HG03457 (cell line): ENCODE data around the gene TM9SF2.

ENCODE experiments used
- ATAC-seq: cut with Tn5 transposase; IDR thresholded peaks from one replicate; pipeline ENCODE4 v1.9.1; 2021; ENCODE audit warnings: moderate number of reproducible peaks; ENCODE audit not compliant: unreplicated experiment

The TM9SF2 gene

GRCh38 chr13:99575376-99576120 is 74.3 kb downstream of the TM9SF2 start:
- no peak for ATAC-seq

GRCh38 chr13:99577934-99578917 is 77.0 kb downstream of the TM9SF2 start:
- ATAC-seq, result no peak

- no peak for ATAC-seq
Measured at GRCh38 chr13:99580500-99581268, 79.4 kb downstream of the TM9SF2 start.

GRCh38 chr13:99582511-99582910 is 81.2 kb downstream of the TM9SF2 start:
- no peak for ATAC-seq

- ATAC-seq, result no peak
Measured at GRCh38 chr13:99585609-99586008, 84.3 kb downstream of the TM9SF2 start.

- no peak for ATAC-seq
Measured at GRCh38 chr13:99587021-99587420, 85.7 kb downstream of the TM9SF2 start.

GRCh38 chr13:99587893-99588606 is 86.8 kb downstream of the TM9SF2 start:
- no peak for ATAC-seq

GRCh38 chr13:99589575-99589974 is 88.3 kb downstream of the TM9SF2 start:
- ATAC-seq, result no peak

- ATAC-seq, result no peak
Measured at GRCh38 chr13:99590519-99591011, 89.3 kb downstream of the TM9SF2 start.

GRCh38 chr13:99596180-99596579 is 94.9 kb downstream of the TM9SF2 start:
- ATAC-seq, result no peak

GRCh38 chr13:99600318-99600717 is 99.0 kb downstream of the TM9SF2 start:
- no peak for ATAC-seq

GRCh38 chr13:99601535-99601934 is 100.3 kb downstream of the TM9SF2 start:
- ATAC-seq, result no peak

GRCh38 chr13:99604636-99605035 is 103.4 kb downstream of the TM9SF2 start:
- ATAC-seq, result no peak

GRCh38 chr13:99605420-99606323 is 104.4 kb downstream of the TM9SF2 start:
- ATAC-seq, result peak; percentile 61

- peak; percentile 79 for ATAC-seq
Measured at GRCh38 chr13:99606324-99607066, 105.2 kb downstream of the TM9SF2 start, which contains the start of gene CLYBL. CLYBL (plus strand) TSS chr13:99606690.

GRCh38 chr13:99608345-99608744 is 107.1 kb downstream of the TM9SF2 start:
- ATAC-seq, result no peak

- no peak for ATAC-seq
Measured at GRCh38 chr13:99610702-99611289, 109.5 kb downstream of the TM9SF2 start.
